Caki2 (cell line): ENCODE results near the gene PCDHGB4. TPM values are rescaled to one million over a fixed set of nuclear protein-coding genes. Genes with fewer than 3 reads are reported as not detected.
"Not testable (repeated sequence)": the region's sequence is repeated elsewhere in the genome, so short reads cannot be mapped to it uniquely, and the experiment has no call there.

Experiments
- DNase-seq: peaks from one replicate; pipeline ENCODE4 v3.0.0-alpha.2; 2015; ENCODE audit warnings: low read depth
- in situ Hi-C: cut with HindIII; loops from 2 replicates; pipeline ENCODE4 v1.10.0; 2016; ENCODE audit warnings: low sequenced_read_pairs, low pct_unique_long_range_greater_than_20kb, mixed read lengths
- total RNA-seq: library from RNA; depleted of rRNA; stranded (reverse); fragments of >200 nt; shearing (Covaris generic); gene quantifications from 2 replicates; pipeline ENCODE4 v1.2.3, GENCODE V29; 2014; ENCODE audit warnings: low replicate concordance; rRNA removed

The PCDHGB4 gene
- not detected in 2 replicates for total RNA-seq

DNA sequence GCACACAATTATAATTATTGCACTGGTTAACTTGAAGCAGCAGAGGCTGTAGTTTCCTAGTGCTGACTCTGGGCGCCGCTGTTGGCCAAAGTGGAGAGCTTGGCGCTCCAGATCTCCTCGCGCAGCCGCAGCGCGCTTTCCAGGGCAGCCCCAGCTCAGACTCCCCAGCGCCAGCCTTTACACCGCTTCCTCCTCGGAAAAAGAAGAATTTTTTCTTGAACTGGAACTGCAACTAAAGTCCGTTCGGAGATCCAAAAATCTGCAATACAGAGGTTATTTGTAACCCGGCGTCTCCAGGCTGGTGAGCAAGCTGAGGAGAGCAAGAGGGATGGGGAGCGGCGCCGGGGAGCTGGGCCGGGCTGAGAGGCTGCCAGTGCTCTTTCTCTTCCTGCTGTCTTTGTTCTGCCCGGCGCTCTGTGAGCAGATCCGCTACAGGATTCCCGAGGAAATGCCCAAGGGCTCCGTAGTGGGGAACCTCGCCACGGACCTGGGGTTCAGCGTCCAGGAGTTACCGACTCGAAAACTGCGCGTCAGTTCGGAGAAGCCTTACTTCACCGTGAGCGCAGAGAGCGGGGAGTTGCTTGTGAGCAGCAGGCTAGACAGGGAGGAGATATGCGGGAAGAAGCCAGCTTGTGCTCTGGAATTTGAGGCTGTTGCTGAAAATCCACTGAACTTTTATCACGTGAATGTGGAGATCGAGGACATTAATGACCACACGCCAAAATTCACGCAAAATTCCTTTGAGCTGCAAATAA lies at the start of gene PCDHGB4:
Gene PCDHGB4 (plus strand): TSS at position 142 of the 755 bp plus-strand sequence. CDS start 187 bp downstream, at position 329.
- DNase-seq, in situ Hi-C loops: not testable (repeated sequence)

DNA sequence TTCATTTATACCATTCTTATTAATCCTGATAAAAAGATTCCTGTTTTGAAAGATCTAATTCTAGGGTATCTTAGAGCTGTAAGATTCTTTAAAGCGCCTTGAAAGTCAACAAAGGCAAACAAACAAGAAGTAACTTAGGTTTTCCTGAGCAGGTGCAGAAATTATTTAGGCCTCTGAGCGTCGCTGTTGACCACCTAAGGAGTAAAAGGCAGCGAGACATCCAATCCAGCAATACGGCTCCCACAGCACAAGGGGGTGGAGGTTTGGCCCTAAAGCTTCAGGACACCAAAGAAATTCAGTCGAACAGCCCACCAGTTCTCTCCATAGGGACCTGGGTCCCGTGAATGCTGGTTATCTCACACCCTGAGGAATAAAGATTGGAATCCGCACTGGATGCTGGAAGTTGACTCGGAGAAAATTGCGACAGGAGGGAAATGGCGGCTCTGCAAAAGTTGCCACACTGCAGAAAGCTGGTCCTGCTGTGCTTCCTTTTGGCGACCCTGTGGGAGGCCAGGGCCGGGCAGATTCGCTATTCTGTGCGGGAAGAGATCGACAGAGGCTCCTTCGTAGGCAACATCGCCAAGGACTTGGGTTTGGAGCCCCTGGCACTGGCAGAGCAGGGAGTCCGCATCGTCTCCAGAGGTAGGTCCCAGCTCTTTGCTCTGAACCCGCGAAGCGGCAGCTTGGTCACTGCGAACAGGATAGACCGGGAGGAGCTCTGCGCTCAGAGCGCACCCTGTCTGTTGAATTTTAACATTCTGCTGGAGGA lies 48.8 kb upstream of the PCDHGB4 start, which contains the start of gene PCDHGA2:
Gene PCDHGA2 (plus strand): TSS at position 223 of the 769 bp plus-strand sequence.
- in situ Hi-C loops = no loop called here
- no peak for DNase-seq

DNA sequence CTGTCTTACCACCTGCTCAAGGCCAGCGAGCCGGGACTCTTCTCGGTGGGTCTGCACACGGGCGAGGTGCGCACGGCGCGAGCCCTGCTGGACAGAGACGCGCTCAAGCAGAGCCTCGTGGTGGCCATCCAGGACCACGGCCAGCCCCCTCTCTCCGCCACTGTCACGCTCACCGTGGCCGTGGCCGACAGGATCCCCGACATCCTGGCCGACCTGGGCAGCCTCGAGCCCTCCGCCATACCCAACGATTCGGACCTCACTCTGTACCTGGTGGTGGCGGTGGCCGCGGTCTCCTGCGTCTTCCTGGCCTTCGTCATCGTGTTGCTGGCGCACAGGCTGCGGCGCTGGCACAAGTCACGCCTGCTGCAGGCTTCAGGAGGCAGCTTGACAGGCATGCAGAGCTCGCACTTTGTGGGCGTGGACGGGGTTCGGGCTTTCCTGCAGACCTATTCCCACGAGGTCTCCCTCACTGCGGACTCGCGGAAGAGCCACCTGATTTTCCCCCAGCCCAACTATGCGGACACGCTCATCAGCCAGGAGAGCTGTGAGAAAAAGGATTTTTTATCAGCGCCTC lies 46.6 kb upstream of the PCDHGB4 start:
- DNase-seq, in situ Hi-C loops: not testable (repeated sequence)

DNA sequence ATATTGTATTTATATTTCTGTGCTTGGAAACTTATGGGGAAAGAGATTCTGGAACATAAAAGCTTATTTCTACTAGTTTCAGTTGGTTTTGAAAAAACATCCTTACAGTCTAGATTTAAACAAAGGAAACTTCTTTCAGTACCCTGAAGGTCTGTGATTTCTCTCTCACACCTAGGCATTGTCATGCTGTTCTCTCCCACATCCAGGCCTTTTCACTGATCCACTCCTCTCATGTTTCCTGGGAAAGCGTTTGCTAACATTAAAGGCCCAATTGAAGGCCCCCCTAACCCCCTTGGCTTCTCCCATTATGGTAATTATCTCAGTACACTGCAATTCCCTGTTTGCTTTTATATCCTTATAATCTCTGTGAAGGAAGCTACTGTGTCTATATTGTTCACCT lies 44.7 kb upstream of the PCDHGB4 start:
- no peak for DNase-seq
- in situ Hi-C loops = no loop called here

DNA sequence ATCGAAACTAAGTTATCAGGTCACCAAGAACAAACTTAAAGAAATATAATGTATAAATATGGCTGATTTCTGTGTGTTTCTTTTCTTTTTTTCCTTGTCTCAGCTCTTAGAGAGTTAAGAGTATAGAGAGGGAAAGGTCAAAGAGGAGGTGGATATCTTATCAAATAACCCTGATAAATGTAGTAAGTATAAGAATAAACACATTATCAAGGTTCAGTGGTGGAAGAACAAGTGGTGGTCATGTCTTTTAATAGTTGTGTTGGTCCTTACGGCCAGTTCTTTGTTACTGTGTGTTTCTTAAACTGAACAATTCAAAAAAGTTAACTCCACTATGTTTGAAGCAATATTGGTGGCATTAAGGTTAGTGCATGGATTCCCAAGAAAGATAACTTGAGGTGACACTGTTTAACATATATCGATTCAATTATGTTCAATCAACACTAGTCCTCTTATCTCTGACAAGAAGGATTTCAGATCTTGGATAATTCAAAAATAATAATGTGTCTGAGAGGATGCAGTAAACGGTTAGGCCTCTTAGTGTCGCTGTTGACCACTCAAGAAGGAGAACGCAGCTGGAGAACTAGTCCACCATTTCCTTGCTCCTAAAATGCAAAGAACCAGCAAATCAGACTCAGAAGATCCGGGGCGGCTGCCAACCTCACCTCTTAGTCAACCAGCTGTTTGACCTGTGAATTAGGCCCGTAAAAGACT lies 44.1 kb upstream of the PCDHGB4 start, which contains the start of gene PCDHGA3:
Gene PCDHGA3 (plus strand): TSS at position 588 of the 711 bp plus-strand sequence. CDS start 205 bp downstream, outside the sequence.
- DNase-seq = no peak
- in situ Hi-C loops = no loop called here

DNA sequence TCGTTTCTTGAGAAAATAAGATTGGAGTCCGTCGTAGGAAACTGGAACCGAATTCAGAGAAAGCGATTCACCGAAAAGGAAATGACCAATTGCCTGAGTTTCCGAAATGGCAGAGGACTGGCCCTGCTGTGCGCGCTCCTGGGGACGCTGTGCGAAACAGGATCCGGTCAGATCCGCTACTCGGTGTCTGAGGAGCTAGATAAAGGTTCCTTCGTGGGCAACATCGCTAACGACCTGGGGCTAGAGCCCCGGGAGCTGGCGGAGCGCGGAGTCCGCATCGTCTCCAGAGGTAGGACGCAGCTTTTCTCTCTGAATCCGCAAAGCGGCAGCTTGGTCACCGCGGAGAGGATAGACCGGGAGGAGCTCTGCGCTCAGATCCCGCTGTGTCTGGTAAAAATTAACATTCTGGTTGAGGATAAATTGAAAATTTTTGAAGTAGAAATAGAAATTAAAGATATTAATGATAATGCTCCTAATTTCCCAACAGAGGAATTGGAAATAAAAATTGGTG lies 43.5 kb upstream of the PCDHGB4 start:
- in situ Hi-C loops = no loop called here
- no peak for DNase-seq

DNA sequence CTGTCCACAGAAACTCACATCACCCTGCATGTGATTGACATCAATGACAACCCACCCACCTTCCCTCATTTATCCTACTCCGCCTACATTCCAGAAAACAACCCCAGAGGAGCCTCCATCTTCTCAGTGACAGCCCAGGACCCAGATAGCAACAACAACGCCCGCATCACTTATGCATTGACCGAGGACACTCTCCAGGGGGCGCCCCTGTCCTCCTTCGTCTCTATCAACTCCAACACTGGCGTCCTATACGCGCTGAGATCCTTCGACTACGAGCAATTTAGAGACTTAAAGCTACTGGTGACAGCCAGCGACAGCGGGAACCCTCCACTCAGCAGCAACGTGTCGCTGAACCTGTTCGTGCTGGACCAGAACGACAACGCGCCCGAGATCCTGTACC lies 42.2 kb upstream of the PCDHGB4 start:
- in situ Hi-C loops = no loop called here
- DNase-seq = no peak

DNA sequence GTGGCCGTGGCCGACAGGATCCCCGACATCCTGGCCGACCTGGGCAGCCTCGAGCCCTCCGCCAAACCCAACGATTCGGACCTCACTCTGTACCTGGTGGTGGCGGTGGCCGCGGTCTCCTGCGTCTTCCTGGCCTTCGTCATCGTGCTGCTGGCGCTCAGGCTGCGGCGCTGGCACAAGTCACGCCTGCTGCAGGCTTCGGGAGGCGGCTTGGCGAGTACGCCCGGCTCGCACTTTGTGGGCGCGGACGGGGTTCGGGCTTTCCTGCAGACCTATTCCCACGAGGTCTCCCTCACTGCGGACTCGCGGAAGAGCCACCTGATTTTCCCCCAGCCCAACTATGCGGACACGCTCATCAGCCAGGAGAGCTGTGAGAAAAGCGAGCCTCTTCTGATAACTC lies 41.5 kb upstream of the PCDHGB4 start:
- DNase-seq, in situ Hi-C loops: not testable (repeated sequence)

DNA sequence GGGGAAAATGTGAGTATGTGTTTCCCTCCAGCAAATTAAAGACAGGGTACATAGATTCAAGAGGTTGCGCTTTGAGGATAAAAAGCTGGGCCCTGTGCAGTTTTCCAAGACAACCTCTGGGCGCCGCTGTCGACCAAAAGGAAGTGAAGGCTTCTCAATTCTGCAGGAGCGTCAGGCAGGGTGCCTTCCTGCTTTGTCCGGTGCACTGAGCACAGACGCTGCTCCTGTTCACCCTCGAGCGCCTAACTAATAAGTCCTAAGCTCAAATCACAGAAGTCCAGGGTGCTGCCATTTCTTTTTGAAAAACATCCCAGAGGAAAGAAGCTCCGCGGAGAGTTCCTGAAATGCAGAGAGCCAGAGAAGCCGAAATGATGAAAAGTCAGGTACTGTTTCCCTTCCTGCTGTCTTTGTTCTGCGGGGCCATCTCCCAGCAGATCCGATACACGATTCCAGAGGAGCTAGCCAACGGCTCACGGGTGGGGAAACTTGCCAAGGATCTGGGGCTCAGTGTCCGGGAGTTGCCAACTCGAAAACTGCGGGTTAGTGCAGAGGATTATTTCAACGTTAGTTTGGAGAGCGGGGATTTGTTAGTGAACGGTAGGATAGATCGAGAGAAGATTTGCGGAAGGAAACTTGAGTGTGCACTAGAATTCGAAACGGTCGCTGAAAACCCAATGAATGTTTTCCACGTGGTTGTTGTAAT lies 37.4 kb upstream of the PCDHGB4 start, which contains the start of gene PCDHGB1:
Gene PCDHGB1 (plus strand): TSS at position 183 of the 703 bp plus-strand sequence. CDS start 162 bp downstream, at position 345.
- in situ Hi-C loops = no loop called here
- no peak for DNase-seq

DNA sequence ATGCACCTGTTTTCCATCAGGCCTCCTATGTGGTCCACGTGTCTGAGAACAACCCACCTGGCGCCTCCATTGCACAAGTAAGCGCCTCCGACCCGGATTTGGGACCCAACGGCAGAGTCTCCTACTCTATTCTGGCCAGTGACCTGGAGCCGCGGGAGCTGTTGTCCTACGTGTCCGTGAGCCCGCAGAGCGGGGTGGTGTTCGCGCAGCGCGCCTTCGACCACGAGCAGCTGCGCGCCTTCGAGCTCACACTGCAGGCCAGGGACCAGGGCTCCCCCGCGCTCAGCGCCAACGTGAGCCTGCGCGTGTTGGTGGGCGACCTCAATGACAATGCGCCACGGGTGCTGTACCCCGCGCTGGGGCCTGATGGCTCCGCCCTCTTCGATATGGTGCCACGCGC lies 35.9 kb upstream of the PCDHGB4 start:
- DNase-seq = no peak
- in situ Hi-C loops = no loop called here

DNA sequence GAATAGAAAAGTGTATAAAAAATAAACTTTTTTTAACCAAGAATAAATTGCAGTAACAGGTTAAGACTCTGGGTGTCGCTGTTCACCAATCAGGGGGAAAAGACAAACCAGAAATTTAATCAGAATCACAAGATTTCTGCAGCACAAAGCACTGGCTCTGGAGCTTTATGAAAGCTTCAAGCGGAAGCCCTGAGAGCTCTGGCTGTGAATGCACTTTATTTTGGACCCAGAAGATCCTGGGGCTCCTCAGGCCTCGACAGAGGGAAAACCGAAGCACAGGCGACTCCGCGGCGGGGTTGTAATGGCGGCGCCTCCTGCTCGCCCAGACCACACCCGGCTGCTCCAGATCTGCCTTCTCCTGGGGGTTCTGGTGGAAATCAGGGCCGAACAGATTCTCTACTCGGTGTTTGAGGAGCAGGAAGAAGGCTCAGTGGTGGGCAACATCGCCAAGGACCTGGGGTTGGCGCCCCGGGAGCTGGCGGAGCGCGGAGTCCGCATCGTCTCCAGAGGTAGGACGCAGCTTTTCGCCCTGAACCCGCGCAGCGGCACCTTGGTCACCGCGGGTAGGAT lies 32.5 kb upstream of the PCDHGB4 start, which contains the start of gene PCDHGA4:
Gene PCDHGA4 (plus strand): TSS at position 122 of the 570 bp plus-strand sequence. CDS start 87 bp downstream, at position 209.
- in situ Hi-C loops = no loop called here
- no peak for DNase-seq

DNA sequence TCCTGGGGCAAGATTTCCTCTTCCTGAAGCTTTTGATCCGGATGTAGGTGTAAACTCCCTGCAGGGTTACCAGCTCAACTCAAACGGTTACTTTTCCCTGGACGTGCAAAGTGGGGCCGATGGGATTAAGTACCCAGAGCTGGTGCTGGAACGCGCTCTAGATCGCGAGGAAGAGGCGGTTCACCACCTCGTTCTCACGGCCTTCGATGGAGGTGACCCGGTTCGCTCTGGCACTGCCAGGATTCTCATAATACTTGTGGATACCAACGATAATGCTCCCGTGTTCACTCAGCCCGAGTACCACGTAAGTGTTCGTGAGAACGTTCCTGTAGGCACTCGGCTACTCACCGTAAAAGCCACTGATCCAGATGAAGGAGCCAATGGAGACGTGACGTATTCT lies 31.9 kb upstream of the PCDHGB4 start:
- no peak for DNase-seq
- in situ Hi-C loops = no loop called here

DNA sequence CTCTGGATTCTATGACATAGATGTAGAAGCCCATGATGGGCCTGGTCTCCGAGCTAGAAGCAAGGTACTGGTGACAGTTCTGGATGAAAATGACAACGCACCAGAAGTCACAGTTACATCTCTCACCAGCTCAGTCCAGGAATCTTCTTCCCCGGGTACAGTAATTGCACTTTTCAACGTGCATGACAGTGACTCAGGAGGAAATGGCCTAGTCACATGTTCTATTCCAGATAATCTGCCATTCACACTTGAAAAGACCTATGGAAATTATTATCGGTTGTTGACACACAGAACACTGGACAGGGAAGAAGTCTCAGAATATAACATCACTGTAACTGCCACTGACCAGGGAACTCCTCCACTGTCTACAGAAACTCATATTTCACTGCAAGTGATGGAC lies 31.4 kb upstream of the PCDHGB4 start:
- no peak for DNase-seq
- in situ Hi-C loops = no loop called here

DNA sequence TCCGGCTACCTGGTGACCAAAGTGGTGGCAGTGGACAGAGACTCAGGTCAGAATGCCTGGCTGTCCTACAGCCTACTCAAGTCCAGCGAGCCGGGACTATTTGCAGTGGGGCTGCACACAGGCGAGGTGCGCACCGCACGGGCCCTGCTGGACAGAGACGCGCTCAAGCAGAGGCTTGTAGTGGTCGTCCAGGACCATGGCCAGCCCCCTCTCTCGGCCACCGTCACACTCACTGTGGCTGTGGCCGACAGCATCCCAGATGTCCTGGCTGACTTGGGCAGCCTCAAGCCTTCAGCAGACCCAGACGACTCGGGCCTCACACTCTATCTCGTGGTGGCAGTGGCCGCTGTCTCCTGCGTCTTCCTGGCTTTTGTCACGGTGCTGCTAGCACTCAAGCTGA lies 30.5 kb upstream of the PCDHGB4 start:
- in situ Hi-C loops = no loop called here
- no peak for DNase-seq

DNA sequence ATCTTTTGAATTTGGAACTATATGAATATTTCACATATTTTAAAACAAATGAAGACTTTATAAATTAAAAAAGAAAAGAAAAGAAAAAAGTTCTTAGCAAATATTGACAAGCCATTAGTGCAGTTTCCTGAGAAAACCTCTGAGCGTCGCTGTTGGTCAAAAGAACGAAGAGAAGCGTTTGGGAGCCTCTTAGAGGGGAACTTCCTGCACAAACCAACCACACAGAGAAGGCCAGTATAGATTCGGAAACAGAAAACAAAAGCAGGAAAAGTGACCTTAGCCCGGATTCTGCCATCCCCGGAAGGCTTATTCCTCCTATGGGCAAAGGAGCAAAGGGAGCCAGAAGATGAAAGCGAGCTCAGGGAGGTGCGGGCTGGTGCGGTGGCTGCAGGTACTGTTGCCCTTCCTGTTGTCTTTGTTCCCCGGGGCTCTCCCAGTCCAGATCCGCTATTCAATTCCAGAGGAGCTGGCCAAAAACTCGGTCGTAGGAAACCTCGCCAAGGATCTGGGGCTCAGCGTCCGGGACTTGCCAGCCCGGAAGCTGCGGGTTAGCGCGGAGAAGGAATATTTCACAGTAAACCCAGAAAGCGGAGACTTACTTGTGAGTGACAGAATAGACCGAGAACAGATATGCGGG lies 27.6 kb upstream of the PCDHGB4 start, which contains the start of gene PCDHGB2:
Gene PCDHGB2 (plus strand): TSS at position 205 of the 637 bp plus-strand sequence. CDS start 142 bp downstream, at position 347.
- in situ Hi-C loops = no loop called here
- DNase-seq = peak; percentile 6

DNA sequence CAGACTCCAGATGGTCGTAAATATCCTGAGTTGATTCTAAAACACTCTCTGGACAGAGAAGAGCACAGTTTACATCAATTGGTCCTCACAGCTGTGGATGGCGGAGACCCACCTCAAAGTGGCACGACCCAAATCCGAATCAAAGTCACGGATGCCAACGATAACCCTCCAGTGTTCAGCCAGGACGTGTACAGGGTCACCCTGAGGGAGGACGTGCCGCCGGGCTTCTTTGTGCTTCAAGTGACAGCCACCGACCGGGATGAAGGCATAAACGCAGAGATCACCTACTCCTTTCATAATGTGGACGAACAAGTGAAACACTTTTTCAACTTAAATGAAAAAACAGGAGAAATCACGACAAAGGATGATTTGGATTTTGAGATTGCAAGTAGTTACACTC lies 26.8 kb upstream of the PCDHGB4 start:
- in situ Hi-C loops = no loop called here
- DNase-seq = no peak
